Endothelial cell (in vitro differentiated cells): Measurements from ENCODE around the gene TMEM19. TPM values are rescaled to one million over a fixed set of nuclear protein-coding genes. Genes with fewer than 3 reads are reported as not detected.

ENCODE experiments used
- DNase-seq: peaks from one replicate; pipeline ENCODE4 v3.0.0; 2021; ENCODE audit warnings: low spot score
- H3K27ac Mint-ChIP-seq: one replicate; pipeline ENCODE4 v1.8.0; 2021; ENCODE audit warnings: mixed read lengths, inconsistent platforms; ENCODE audit not compliant: unreplicated experiment
- H3K27me3 Mint-ChIP-seq: one replicate; pipeline ENCODE4 v1.8.0; 2021; ENCODE audit warnings: mild to moderate bottlenecking, moderate library complexity, mixed read lengths, inconsistent platforms; ENCODE audit not compliant: unreplicated experiment
- H3K36me3 Mint-ChIP-seq: one replicate; pipeline ENCODE4 v1.8.0; 2021; ENCODE audit warnings: mild to moderate bottlenecking, low read depth, mixed read lengths, inconsistent platforms; ENCODE audit not compliant: unreplicated experiment
- H3K4me1 Mint-ChIP-seq: one replicate; pipeline ENCODE4 v1.8.0; 2021; ENCODE audit warnings: mild to moderate bottlenecking, mixed read lengths, inconsistent platforms; ENCODE audit not compliant: unreplicated experiment
- H3K4me3 Mint-ChIP-seq: one replicate; pipeline ENCODE4 v1.8.0; 2021; ENCODE audit warnings: mild to moderate bottlenecking, mixed read lengths, inconsistent platforms; ENCODE audit not compliant: unreplicated experiment
- H3K9me3 Mint-ChIP-seq: one replicate; pipeline ENCODE4 v1.8.0; 2021; ENCODE audit warnings: mixed read lengths, inconsistent platforms; ENCODE audit not compliant: unreplicated experiment
- total RNA-seq: library from RNA; stranded (reverse); fragmentation: NEBNext Ultra II Directional; extraction: Animal tissue kit (Norgen Biotek cat#: 25700); gene quantifications from one replicate; pipeline ENCODE4 v1.2.1, GENCODE V29; 2021; ENCODE audit not compliant: unreplicated experiment
- TF ChIP-seq, protein P1 (sequence below): fragments of 200-600 bp; sonication (generic); IDR thresholded peaks from one replicate; pipeline ENCODE4 v1.5.0; 2021; ENCODE audit warnings: antibody characterized with exemption; ENCODE audit not compliant: unreplicated experiment

TMEM19 gene
- total RNA-seq, 1 donor from 2014 or later = 22.0 TPM

- no peak overlapping the region for H3K4me3 Mint-ChIP-seq
- H3K4me1 Mint-ChIP-seq = no peaks in the 10 kb centered on the region
- H3K27ac Mint-ChIP-seq = no peak overlapping the region
- no peaks in the 10 kb centered on the region for H3K36me3 Mint-ChIP-seq
- no peaks in the 10 kb centered on the region for H3K9me3 Mint-ChIP-seq
- no peak for DNase-seq
- TF ChIP-seq, protein P1, sequence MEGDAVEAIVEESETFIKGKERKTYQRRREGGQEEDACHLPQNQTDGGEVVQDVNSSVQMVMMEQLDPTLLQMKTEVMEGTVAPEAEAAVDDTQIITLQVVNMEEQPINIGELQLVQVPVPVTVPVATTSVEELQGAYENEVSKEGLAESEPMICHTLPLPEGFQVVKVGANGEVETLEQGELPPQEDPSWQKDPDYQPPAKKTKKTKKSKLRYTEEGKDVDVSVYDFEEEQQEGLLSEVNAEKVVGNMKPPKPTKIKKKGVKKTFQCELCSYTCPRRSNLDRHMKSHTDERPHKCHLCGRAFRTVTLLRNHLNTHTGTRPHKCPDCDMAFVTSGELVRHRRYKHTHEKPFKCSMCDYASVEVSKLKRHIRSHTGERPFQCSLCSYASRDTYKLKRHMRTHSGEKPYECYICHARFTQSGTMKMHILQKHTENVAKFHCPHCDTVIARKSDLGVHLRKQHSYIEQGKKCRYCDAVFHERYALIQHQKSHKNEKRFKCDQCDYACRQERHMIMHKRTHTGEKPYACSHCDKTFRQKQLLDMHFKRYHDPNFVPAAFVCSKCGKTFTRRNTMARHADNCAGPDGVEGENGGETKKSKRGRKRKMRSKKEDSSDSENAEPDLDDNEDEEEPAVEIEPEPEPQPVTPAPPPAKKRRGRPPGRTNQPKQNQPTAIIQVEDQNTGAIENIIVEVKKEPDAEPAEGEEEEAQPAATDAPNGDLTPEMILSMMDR = no peak
- no peaks in the 10 kb centered on the region for H3K27me3 Mint-ChIP-seq
Observed at GRCh38 chr12:71719647-71720370, 33.9 kb downstream of the TMEM19 start.

DNA sequence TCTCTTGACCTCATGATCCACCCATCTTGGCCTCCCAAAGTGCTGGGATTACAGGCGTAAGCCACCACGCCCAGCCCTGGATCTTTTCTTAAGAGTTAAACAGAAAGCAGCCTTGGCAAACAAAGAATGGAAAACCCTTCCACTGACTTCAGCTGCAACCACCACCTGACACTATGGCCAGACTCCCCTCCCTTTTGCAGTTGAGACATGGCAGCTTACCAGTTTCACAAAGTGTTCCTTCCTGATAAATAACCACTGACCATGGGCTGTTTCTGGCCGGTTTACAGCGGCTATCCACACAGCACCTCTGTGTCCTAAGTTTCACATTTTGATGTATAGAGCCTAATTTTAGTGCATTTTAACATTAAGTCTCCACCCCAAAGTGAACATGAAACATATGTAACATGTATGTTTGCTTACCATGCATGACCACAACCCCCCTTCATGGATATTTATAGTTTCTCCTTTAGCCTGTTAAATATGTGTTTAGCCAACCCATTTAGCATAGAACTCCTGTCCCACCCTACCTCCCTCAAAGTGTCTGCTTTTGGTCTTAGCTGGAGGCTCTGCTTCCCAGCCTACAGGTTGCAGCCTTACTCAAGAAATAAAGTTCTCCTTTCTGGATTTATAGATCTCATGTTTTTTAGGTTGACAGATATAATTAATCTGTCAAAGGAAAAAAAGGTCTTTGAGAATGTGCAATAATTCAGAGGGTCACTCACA lies 36.1 kb downstream of the TMEM19 start:
- Mint-ChIP-seq H3K4me1 (no peaks in the 10 kb centered on the region), H3K27me3 (no peaks in the 10 kb centered on the region), H3K9me3 (no peaks in the 10 kb centered on the region), H3K27ac (no peak overlapping the region), H3K4me3 (no peak overlapping the region), H3K36me3 (no peaks in the 10 kb centered on the region)
- no peak for DNase-seq
- TF ChIP-seq, protein P1 = no peak

- no peak for DNase-seq
- Mint-ChIP-seq H3K4me1 (no peaks in the 10 kb centered on the region), H3K27me3 (no peaks in the 10 kb centered on the region), H3K36me3 (no peaks in the 10 kb centered on the region), H3K4me3 (no peak overlapping the region), H3K9me3 (no peaks in the 10 kb centered on the region), H3K27ac (no peak overlapping the region)
- TF ChIP-seq, protein P1 = no peak
Observed at GRCh38 chr12:71725011-71725410, 39.1 kb downstream of the TMEM19 start.

DNA sequence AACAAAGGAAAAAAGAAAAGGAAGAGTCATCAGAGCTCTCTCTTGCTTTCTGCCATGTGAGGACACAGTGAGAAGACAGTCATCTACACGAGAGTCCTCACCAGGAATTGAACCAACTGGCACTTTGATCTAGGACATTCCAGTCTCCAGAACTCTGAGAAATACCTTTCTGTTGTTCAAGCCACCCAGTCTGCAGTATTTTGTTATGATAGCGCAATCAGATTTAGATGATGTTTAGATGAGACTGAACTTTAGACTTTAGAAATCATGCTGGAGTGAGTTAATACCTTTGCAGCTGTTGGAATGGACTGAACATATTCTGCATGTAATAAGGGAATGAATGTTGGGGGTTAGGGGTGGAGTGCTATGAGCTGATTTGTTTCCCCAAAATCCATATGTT lies 40.7 kb downstream of the TMEM19 start:
- DNase-seq = no peak
- H3K27me3 Mint-ChIP-seq = no peaks in the 10 kb centered on the region
- H3K4me3 Mint-ChIP-seq = no peak overlapping the region
- no peaks in the 10 kb centered on the region for H3K36me3 Mint-ChIP-seq
- no peaks in the 10 kb centered on the region for H3K9me3 Mint-ChIP-seq
- no peak overlapping the region for H3K27ac Mint-ChIP-seq
- TF ChIP-seq, protein P1 = no peak
- peaks cover 6% of the 10 kb centered on the region for H3K4me1 Mint-ChIP-seq

GRCh38 chr12:71727958-71728357 lies 42.1 kb downstream of the TMEM19 start:
- TF ChIP-seq, protein P1 = no peak
- no peaks in the 10 kb centered on the region for H3K9me3 Mint-ChIP-seq
- DNase-seq = no peak
- no peak overlapping the region for H3K4me3 Mint-ChIP-seq
- no peaks in the 10 kb centered on the region for H3K27me3 Mint-ChIP-seq
- H3K36me3 Mint-ChIP-seq = no peaks in the 10 kb centered on the region
- H3K27ac Mint-ChIP-seq = no peak overlapping the region
- H3K4me1 Mint-ChIP-seq = peaks cover 7% of the 10 kb centered on the region
